Neural progenitor cell (in vitro differentiated cells): Measurements from ENCODE around the gene PAM16. TPM values are rescaled to one million over a fixed set of nuclear protein-coding genes. Genes with fewer than 3 reads are reported as not detected.
A peak's percentile ranks its signal among the peaks of the same experiment; 100 is the strongest.

Source experiments
- DNase-seq: peaks from one replicate; pipeline ENCODE4 v3.0.0-alpha.2; 2016; ENCODE audit warnings: low spot score
- H2AFZ ChIP-seq: fragments of 200-600 bp; sonication (generic); replicated peaks from 2 replicates; pipeline ENCODE4 v1.6.1; 2016; ENCODE audit warnings: antibody characterized with exemption
- H3F3A ChIP-seq: fragments of 200-600 bp; sonication (generic); 2 replicates; pipeline ENCODE4 v1.6.1; 2016; ENCODE audit warnings: antibody characterized with exemption, low read depth
- H3K27ac ChIP-seq: fragments of 200-600 bp; sonication (generic); 2 replicates; pipeline ENCODE4 v1.5.1; 2016; ENCODE audit warnings: mild to moderate bottlenecking
- H3K27me3 ChIP-seq: fragments of 200-600 bp; sonication (generic); 2 replicates; pipeline ENCODE4 v1.6.1; 2016; ENCODE audit warnings: mild to moderate bottlenecking, moderate library complexity
- H3K36me3 ChIP-seq: fragments of 200-600 bp; sonication (generic); 2 replicates; pipeline ENCODE4 v1.5.1; 2016
- H3K4me1 ChIP-seq: fragments of 200-600 bp; sonication (generic); 2 replicates; pipeline ENCODE4 v1.6.1; 2016; ENCODE audit warnings: mixed run types
- H3K4me2 ChIP-seq: fragments of 200-600 bp; sonication (generic); 2 replicates; pipeline ENCODE4 v1.6.1; 2016
- H3K4me3 ChIP-seq: fragments of 200-600 bp; sonication (generic); 2 replicates; pipeline ENCODE4 v1.5.1; 2016
- H3K79me2 ChIP-seq: fragments of 200-600 bp; sonication (generic); 2 replicates; pipeline ENCODE4 v1.6.1; 2016; ENCODE audit warnings: low read depth
- H3K9ac ChIP-seq: fragments of 200-600 bp; sonication (generic); 2 replicates; pipeline ENCODE4 v1.6.1; 2016
- H3K9me3 ChIP-seq: fragments of 200-600 bp; sonication (generic); 2 replicates; pipeline ENCODE4 v1.5.1; 2016; ENCODE audit warnings: low read depth
- H4K20me1 ChIP-seq: fragments of 200-600 bp; sonication (generic); 2 replicates; pipeline ENCODE4 v1.6.1; 2016; ENCODE audit warnings: low read depth
- H3K27ac Mint-ChIP-seq: 3 replicates; pipeline ENCODE4 v1.8.0; 2021; ENCODE audit warnings: mixed read lengths
- H3K27me3 Mint-ChIP-seq: 2 replicates; pipeline ENCODE4 v1.8.0; 2022; ENCODE audit warnings: low read depth, mild to moderate bottlenecking, inconsistent platforms, moderate library complexity, mixed read lengths; ENCODE audit not compliant: insufficient read depth
- H3K36me3 Mint-ChIP-seq: 3 replicates; pipeline ENCODE4 v1.8.0; 2021; ENCODE audit warnings: mixed read lengths
- H3K4me1 Mint-ChIP-seq: 3 replicates; pipeline ENCODE4 v1.8.0; 2021; ENCODE audit warnings: mixed read lengths
- H3K4me3 Mint-ChIP-seq: 3 replicates; pipeline ENCODE4 v1.8.0; 2021; ENCODE audit warnings: mild to moderate bottlenecking, moderate library complexity, mixed read lengths
- H3K9me3 Mint-ChIP-seq: 3 replicates; pipeline ENCODE4 v1.8.0; 2020; ENCODE audit warnings: mixed read lengths
- EZH2 ChIP-seq: fragments of 200-600 bp; sonication (generic); IDR thresholded peaks from 2 replicates; pipeline ENCODE4 v1.6.1; 2017; ENCODE audit warnings: antibody characterized with exemption, mild to moderate bottlenecking, moderate library complexity
- EZH2phosphoT487 ChIP-seq: fragments of 200-600 bp; sonication (generic); IDR thresholded peaks from 2 replicates; pipeline ENCODE4 v1.6.1; 2017; ENCODE audit warnings: antibody characterized with exemption
- total RNA-seq: library from RNA; depleted of rRNA; stranded (reverse); fragments of >200 nt; gene quantifications from 2 replicates; pipeline ENCODE4 v1.2.3, GENCODE V29; 2015; ENCODE audit warnings: low replicate concordance
- TF ChIP-seq, protein P1 (sequence below): fragments of 200-600 bp; sonication (generic); IDR thresholded peaks from 2 replicates; pipeline ENCODE4 v1.5.1; 2017; ENCODE audit warnings: antibody characterized with exemption, mild to moderate bottlenecking

Gene PAM16
- total RNA-seq, 1 donor from 2014 or later, result 17.0 TPM

DNA sequence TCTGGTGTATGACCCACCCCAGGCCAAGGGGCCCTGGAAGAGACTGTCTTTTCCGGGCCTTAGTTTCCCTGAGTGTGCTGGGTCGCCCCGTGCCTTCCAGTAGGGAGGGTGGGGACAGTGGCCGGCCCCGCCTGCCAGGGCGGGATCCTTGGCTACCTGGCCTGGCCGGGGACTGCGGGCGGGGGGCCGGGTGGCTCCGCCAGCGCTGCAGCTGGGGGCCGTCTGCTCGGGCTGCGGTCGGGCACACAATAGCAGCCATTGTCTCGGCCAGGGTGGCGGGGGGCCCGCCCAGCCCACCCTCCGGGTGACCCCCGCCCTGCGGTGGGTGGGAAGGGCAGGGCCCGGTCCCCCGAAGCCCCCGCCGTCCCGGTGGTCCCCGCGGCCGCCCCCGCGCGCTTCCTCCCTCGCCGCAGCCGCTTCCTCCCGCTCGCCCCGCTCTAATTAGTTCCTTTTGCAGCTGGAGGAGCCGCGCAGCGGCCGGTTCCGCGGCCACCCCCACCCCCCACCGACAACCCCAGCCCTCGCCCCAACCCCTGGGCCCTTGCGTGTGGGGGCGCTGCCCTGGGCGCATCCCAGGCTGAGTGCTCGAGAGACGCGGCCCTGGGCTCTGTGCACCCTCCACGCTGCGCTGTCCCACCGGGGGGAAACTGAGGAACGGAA, 23.6 kb downstream of the PAM16 start:
- no peak overlapping the region for H3K27ac Mint-ChIP-seq

DNA sequence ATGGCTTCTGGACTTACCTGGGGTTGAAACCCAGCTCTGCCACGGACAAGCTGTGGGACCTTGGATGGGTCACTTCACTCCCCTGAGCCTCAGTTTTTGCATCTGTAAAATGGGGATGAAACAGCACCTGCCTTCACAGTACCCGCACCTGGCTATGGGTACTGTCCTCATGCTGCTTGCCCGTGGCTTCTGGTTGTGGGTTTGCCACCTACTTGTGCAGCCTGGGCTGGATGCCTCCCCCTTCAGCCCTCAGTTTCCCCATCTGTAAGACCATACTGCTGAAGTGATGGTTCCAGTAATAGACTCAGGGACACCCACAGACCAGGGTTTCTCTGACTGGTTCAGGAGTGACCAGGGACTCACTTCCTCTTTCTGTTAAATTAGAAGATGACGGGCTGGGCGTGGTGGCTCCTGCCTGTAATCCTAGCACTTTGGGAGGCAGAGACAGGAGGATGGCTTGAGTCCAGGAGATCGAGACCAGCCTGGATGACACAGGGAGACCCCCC, 25.8 kb downstream of the PAM16 start:
- Histone ChIP-seq H3K79me2 (peaks cover 22% of the 10 kb centered on the region), H3K36me3 (no peaks in the 10 kb centered on the region), H3K4me1 (peaks cover 12% of the 10 kb centered on the region), H3K9me3 (no peaks in the 10 kb centered on the region), H3K27me3 (no peaks in the 10 kb centered on the region), H2AFZ (no peak overlapping the region), H3K4me3 (no peak overlapping the region), H3K27ac (no peak overlapping the region), H3K9ac (no peak overlapping the region), H3K4me2 (no peak overlapping the region), H3F3A (peaks cover 31% of the 10 kb centered on the region), H4K20me1 (peaks cover 85% of the 10 kb centered on the region)
- Mint-ChIP-seq H3K4me3 (no peak overlapping the region), H3K27ac (no peak overlapping the region), H3K4me1 (peaks cover 27% of the 10 kb centered on the region), H3K9me3 (no peaks in the 10 kb centered on the region), H3K36me3 (no peaks in the 10 kb centered on the region), H3K27me3 (no peaks in the 10 kb centered on the region)
- TF ChIP-seq EZH2 (no peak), EZH2phosphoT487 (no peak)
- TF ChIP-seq, protein P1, sequence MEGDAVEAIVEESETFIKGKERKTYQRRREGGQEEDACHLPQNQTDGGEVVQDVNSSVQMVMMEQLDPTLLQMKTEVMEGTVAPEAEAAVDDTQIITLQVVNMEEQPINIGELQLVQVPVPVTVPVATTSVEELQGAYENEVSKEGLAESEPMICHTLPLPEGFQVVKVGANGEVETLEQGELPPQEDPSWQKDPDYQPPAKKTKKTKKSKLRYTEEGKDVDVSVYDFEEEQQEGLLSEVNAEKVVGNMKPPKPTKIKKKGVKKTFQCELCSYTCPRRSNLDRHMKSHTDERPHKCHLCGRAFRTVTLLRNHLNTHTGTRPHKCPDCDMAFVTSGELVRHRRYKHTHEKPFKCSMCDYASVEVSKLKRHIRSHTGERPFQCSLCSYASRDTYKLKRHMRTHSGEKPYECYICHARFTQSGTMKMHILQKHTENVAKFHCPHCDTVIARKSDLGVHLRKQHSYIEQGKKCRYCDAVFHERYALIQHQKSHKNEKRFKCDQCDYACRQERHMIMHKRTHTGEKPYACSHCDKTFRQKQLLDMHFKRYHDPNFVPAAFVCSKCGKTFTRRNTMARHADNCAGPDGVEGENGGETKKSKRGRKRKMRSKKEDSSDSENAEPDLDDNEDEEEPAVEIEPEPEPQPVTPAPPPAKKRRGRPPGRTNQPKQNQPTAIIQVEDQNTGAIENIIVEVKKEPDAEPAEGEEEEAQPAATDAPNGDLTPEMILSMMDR, result no peak
- no peak for DNase-seq

More for the DNA sequence above, 23.6 kb downstream of the PAM16 start:
- H3K9ac ChIP-seq, result no peak overlapping the region
- no peaks in the 10 kb centered on the region for H3K36me3 Mint-ChIP-seq
- peaks cover 12% of the 10 kb centered on the region for H3K4me1 ChIP-seq
- TF ChIP-seq EZH2phosphoT487 (no peak), EZH2 (no peak)
- TF ChIP-seq, protein P1, result no peak
- peaks cover 27% of the 10 kb centered on the region for H3K4me1 Mint-ChIP-seq
- DNase-seq, result peak; percentile 49
- H2AFZ ChIP-seq, result no peak overlapping the region
- no peaks in the 10 kb centered on the region for H3K27me3 ChIP-seq
- H3K4me2 ChIP-seq, result peak overlapping the region; percentile 88
- peaks cover 31% of the 10 kb centered on the region for H3F3A ChIP-seq
- H3K9me3 Mint-ChIP-seq, result no peaks in the 10 kb centered on the region
- H3K27me3 Mint-ChIP-seq, result no peaks in the 10 kb centered on the region
- H3K4me3 Mint-ChIP-seq, result no peak overlapping the region
- peak overlapping the region; percentile 54 for H3K4me3 ChIP-seq
- no peak overlapping the region for H3K27ac ChIP-seq
- peaks cover 22% of the 10 kb centered on the region for H3K79me2 ChIP-seq
- no peaks in the 10 kb centered on the region for H3K9me3 ChIP-seq
- no peaks in the 10 kb centered on the region for H3K36me3 ChIP-seq
- peaks cover 68% of the 10 kb centered on the region for H4K20me1 ChIP-seq

DNA sequence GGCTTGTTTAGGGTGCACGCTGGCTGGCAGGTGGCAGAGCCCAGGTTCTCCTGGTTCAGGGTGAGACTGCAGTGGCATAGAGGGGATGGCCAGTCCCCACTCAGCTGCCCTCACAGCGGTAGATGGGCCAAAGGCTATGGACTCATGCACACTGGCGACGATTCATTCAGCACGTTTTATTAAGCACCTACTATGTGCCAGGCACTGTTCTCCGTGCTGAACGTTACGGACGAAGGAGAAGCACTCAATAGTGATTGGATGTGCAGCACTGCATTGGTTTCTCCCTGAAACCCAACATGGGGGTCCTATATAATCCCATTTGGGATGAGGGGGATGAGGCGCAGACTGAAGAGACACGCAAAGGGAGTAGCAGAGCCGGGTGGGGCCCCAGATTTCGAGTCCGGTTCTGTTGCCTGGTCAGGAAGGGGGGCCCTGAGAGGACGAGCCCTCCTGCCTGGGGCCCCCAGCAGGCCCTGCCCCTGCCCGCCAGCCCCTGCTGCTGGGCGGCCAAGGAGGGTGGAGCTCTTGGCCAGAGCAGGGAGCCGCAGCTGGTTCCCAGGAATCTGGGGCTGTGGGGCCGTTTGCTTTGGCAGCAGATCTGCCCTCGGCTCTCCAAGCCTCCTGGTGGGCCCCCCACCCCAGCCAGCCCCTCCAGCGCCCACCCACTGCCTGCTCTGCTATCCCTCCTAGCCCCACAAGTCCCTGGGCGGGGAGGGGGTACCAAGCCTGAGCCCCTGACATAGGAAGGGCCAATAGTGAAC, 26.4 kb downstream of the PAM16 start:
- no peak overlapping the region for H3K4me2 ChIP-seq
- H3K9me3 Mint-ChIP-seq, result no peaks in the 10 kb centered on the region
- peaks cover 23% of the 10 kb centered on the region for H3K79me2 ChIP-seq
- peaks cover 31% of the 10 kb centered on the region for H3F3A ChIP-seq
- H3K27ac ChIP-seq, result no peak overlapping the region
- no peak overlapping the region for H3K4me3 ChIP-seq
- H3K4me3 Mint-ChIP-seq, result peak overlapping the region; percentile 48
- no peaks in the 10 kb centered on the region for H3K9me3 ChIP-seq
- no peaks in the 10 kb centered on the region for H3K27me3 Mint-ChIP-seq
- peaks cover 86% of the 10 kb centered on the region for H4K20me1 ChIP-seq
- no peak overlapping the region for H3K9ac ChIP-seq
- TF ChIP-seq EZH2 (no peak), EZH2phosphoT487 (no peak)
- TF ChIP-seq, protein P1, result no peak
- H2AFZ ChIP-seq, result no peak overlapping the region
- no peaks in the 10 kb centered on the region for H3K27me3 ChIP-seq
- peaks cover 25% of the 10 kb centered on the region for H3K4me1 Mint-ChIP-seq
- H3K36me3 Mint-ChIP-seq, result no peaks in the 10 kb centered on the region
- no peaks in the 10 kb centered on the region for H3K36me3 ChIP-seq
- DNase-seq, result no peak
- H3K27ac Mint-ChIP-seq, result peak overlapping the region; percentile 66
- peaks cover 12% of the 10 kb centered on the region for H3K4me1 ChIP-seq
